ENCODE measurements around the gene ADAMTS6.

The ADAMTS6 gene

DNA sequence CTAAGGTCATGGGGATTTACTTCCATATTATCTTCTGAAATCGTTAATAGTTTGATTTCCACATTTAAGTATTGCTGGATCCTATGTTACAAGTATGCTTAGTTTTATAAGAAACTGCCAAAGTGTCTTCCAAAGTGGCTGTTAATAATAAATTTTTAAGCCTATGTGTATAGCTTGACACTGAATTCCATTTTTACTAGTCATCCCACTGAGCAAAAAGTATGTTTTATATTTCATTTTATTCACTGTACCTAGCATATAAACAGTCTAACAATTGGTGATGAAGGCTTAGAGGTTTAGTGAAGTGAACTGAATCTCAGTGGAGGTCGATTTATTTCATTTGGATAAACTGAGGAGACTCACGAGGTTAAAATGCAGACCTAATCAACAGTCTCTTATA is 174.6 kb downstream of the ADAMTS6 start:
- no peak overlapping the region for H3K4me3 ChIP-seq (ENCODE audit: low read depth in 1 of 2, low read length in 2 of 2)

DNA sequence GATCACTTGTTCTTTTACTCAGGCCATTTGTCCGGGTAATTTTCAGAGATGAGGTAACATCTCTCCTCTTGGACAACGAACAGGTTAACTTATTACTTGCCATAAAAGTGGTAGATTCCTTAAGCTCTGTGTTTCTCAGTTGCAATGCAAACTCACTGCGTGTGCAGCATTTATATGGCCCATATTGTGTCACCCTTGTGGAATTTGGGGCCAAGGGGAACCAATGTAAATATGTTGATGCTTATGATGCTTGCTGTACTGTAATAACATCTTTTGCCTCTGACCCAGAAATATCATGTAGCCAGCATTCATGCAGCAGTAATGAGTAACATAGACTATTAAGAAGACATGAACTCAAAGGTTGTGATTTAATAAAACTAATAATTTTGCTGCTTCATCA is 175.8 kb downstream of the ADAMTS6 start:
- ATAC-seq (ENCODE audit: insufficient read depth, low read depth) (no peak), DNase-seq (no peak)
- Histone ChIP-seq H3K9ac (ENCODE audit: low read depth, low read length) (no peak overlapping the region), H3K4me3 (ENCODE audit: low read depth in 1 of 2, low read length in 2 of 2) (no peak overlapping the region), H2AFZ (ENCODE audit: low read depth, low read length) (no peak overlapping the region), H3K4me2 (ENCODE audit: insufficient read depth, low read length) (no peak overlapping the region), H3K27me3 (ENCODE audit: insufficient read depth, low read length, poor library complexity) (no peaks in the 10 kb centered on the region), H3K4me1 (ENCODE audit: insufficient read depth, low read length) (no peaks in the 10 kb centered on the region), H3K79me2 (ENCODE audit: insufficient read depth, low read length) (no peaks in the 10 kb centered on the region), H3K9me3 (ENCODE audit: insufficient read depth, low read length, severe bottlenecking) (no peaks in the 10 kb centered on the region), H3K27ac (ENCODE audit: low read length) (no peak overlapping the region), H3K36me3 (ENCODE audit: insufficient read depth, low read length) (no peaks in the 10 kb centered on the region), H4K20me1 (ENCODE audit: insufficient read depth, low read length) (no peaks in the 10 kb centered on the region)
- TF ChIP-seq EZH2 (IDR thresholded peaks at IDR 0.05; ENCODE audit: borderline replicate concordance, low read depth, low read length, severe bottlenecking) = no peak
- TF ChIP-seq, protein P1, sequence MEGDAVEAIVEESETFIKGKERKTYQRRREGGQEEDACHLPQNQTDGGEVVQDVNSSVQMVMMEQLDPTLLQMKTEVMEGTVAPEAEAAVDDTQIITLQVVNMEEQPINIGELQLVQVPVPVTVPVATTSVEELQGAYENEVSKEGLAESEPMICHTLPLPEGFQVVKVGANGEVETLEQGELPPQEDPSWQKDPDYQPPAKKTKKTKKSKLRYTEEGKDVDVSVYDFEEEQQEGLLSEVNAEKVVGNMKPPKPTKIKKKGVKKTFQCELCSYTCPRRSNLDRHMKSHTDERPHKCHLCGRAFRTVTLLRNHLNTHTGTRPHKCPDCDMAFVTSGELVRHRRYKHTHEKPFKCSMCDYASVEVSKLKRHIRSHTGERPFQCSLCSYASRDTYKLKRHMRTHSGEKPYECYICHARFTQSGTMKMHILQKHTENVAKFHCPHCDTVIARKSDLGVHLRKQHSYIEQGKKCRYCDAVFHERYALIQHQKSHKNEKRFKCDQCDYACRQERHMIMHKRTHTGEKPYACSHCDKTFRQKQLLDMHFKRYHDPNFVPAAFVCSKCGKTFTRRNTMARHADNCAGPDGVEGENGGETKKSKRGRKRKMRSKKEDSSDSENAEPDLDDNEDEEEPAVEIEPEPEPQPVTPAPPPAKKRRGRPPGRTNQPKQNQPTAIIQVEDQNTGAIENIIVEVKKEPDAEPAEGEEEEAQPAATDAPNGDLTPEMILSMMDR (IDR thresholded peaks at IDR 0.05; ENCODE audit: borderline replicate concordance, extremely low read depth, low read length, poor library complexity, severe bottlenecking) = no peak

More for the DNA sequence above, 174.6 kb downstream of the ADAMTS6 start:
- H2AFZ ChIP-seq (ENCODE audit: low read depth, low read length) = no peak overlapping the region
- H3K79me2 ChIP-seq (ENCODE audit: insufficient read depth, low read length) = no peaks in the 10 kb centered on the region
- no peak for ATAC-seq (ENCODE audit: insufficient read depth, low read depth)
- no peak overlapping the region for H3K4me2 ChIP-seq (ENCODE audit: insufficient read depth, low read length)
- H3K4me1 ChIP-seq (ENCODE audit: insufficient read depth, low read length) = no peaks in the 10 kb centered on the region
- H3K36me3 ChIP-seq (ENCODE audit: insufficient read depth, low read length) = no peaks in the 10 kb centered on the region
- no peaks in the 10 kb centered on the region for H3K9me3 ChIP-seq (ENCODE audit: insufficient read depth, low read length, severe bottlenecking)
- H3K27me3 ChIP-seq (ENCODE audit: insufficient read depth, low read length, poor library complexity) = no peaks in the 10 kb centered on the region
- TF ChIP-seq, protein P1 (IDR thresholded peaks at IDR 0.05; ENCODE audit: borderline replicate concordance, extremely low read depth, low read length, poor library complexity, severe bottlenecking) = no peak
- no peak for TF ChIP-seq EZH2 (IDR thresholded peaks at IDR 0.05; ENCODE audit: borderline replicate concordance, low read depth, low read length, severe bottlenecking)
- H4K20me1 ChIP-seq (ENCODE audit: insufficient read depth, low read length) = no peaks in the 10 kb centered on the region
- DNase-seq = no peak
- H3K27ac ChIP-seq (ENCODE audit: low read length) = no peak overlapping the region
- H3K9ac ChIP-seq (ENCODE audit: low read depth, low read length) = no peak overlapping the region

DNA sequence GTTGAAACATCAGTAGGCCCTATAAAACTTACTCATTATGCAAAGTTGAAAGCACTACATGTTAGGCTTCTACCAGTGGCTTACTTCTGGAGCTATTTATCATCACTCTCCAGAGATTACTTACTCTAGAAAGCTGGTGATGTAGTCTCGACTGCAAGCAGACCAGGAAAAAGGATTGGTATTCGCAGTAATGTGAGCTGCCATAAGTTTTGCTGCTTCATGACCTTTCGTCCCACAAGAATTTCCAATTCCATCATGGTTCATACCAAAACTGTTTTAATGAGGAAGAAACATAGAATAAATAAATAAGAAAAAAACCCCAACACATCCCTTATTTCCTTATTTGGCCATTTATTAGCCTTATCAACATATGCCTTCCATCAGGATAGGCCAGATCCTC is 181.9 kb downstream of the ADAMTS6 start:
- DNase-seq = no peak
- no peak overlapping the region for H3K27ac ChIP-seq (ENCODE audit: low read length)
- H3K4me2 ChIP-seq (ENCODE audit: insufficient read depth, low read length) = no peak overlapping the region
- no peaks in the 10 kb centered on the region for H3K9me3 ChIP-seq (ENCODE audit: insufficient read depth, low read length, severe bottlenecking)
- no peaks in the 10 kb centered on the region for H3K27me3 ChIP-seq (ENCODE audit: insufficient read depth, low read length, poor library complexity)
- ATAC-seq (ENCODE audit: insufficient read depth, low read depth) = no peak
- no peaks in the 10 kb centered on the region for H3K79me2 ChIP-seq (ENCODE audit: insufficient read depth, low read length)
- no peaks in the 10 kb centered on the region for H3K4me1 ChIP-seq (ENCODE audit: insufficient read depth, low read length)
- no peak overlapping the region for H2AFZ ChIP-seq (ENCODE audit: low read depth, low read length)
- no peak for TF ChIP-seq EZH2 (IDR thresholded peaks at IDR 0.05; ENCODE audit: borderline replicate concordance, low read depth, low read length, severe bottlenecking)
- TF ChIP-seq, protein P1 (IDR thresholded peaks at IDR 0.05; ENCODE audit: borderline replicate concordance, extremely low read depth, low read length, poor library complexity, severe bottlenecking) = no peak
- no peak overlapping the region for H3K4me3 ChIP-seq (ENCODE audit: low read depth in 1 of 2, low read length in 2 of 2)
- H3K9ac ChIP-seq (ENCODE audit: low read depth, low read length) = no peak overlapping the region
- H4K20me1 ChIP-seq (ENCODE audit: insufficient read depth, low read length) = no peaks in the 10 kb centered on the region
- H3K36me3 ChIP-seq (ENCODE audit: insufficient read depth, low read length) = no peaks in the 10 kb centered on the region

DNA sequence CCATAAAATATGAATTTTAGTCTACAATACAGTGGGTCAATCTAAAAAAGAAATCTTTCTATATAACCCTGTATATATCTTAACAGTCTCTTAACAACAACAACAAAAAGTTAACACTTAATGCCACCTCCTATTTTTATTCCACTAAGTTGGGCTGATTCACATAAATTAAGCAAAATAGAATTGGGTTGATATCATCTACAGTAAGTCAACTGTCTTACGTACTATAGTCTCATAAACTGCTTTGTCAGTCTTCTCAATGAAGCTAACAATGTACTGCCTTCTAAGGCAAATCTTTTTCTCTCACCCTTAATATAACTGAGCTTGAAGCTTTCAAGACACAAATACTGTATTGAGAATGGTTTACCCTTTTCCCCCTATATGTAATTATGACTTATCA is 185.7 kb downstream of the ADAMTS6 start:
- DNase-seq (no peak), ATAC-seq (ENCODE audit: insufficient read depth, low read depth) (no peak)
- Histone ChIP-seq H3K9ac (ENCODE audit: low read depth, low read length) (no peak overlapping the region), H2AFZ (ENCODE audit: low read depth, low read length) (no peak overlapping the region), H3K36me3 (ENCODE audit: insufficient read depth, low read length) (no peaks in the 10 kb centered on the region), H3K27ac (ENCODE audit: low read length) (no peak overlapping the region), H3K4me3 (ENCODE audit: low read depth in 1 of 2, low read length in 2 of 2) (no peak overlapping the region), H3K79me2 (ENCODE audit: insufficient read depth, low read length) (no peaks in the 10 kb centered on the region), H3K4me2 (ENCODE audit: insufficient read depth, low read length) (no peak overlapping the region), H3K27me3 (ENCODE audit: insufficient read depth, low read length, poor library complexity) (no peaks in the 10 kb centered on the region), H3K9me3 (ENCODE audit: insufficient read depth, low read length, severe bottlenecking) (no peaks in the 10 kb centered on the region), H4K20me1 (ENCODE audit: insufficient read depth, low read length) (no peaks in the 10 kb centered on the region), H3K4me1 (ENCODE audit: insufficient read depth, low read length) (no peaks in the 10 kb centered on the region)
- no peak for TF ChIP-seq EZH2 (IDR thresholded peaks at IDR 0.05; ENCODE audit: borderline replicate concordance, low read depth, low read length, severe bottlenecking)
- TF ChIP-seq, protein P1 (IDR thresholded peaks at IDR 0.05; ENCODE audit: borderline replicate concordance, extremely low read depth, low read length, poor library complexity, severe bottlenecking) = no peak
